ENCODE data around the gene C1orf198.

The C1orf198 gene, protein sequence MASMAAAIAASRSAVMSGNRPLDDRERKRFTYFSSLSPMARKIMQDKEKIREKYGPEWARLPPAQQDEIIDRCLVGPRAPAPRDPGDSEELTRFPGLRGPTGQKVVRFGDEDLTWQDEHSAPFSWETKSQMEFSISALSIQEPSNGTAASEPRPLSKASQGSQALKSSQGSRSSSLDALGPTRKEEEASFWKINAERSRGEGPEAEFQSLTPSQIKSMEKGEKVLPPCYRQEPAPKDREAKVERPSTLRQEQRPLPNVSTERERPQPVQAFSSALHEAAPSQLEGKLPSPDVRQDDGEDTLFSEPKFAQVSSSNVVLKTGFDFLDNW

DNA sequence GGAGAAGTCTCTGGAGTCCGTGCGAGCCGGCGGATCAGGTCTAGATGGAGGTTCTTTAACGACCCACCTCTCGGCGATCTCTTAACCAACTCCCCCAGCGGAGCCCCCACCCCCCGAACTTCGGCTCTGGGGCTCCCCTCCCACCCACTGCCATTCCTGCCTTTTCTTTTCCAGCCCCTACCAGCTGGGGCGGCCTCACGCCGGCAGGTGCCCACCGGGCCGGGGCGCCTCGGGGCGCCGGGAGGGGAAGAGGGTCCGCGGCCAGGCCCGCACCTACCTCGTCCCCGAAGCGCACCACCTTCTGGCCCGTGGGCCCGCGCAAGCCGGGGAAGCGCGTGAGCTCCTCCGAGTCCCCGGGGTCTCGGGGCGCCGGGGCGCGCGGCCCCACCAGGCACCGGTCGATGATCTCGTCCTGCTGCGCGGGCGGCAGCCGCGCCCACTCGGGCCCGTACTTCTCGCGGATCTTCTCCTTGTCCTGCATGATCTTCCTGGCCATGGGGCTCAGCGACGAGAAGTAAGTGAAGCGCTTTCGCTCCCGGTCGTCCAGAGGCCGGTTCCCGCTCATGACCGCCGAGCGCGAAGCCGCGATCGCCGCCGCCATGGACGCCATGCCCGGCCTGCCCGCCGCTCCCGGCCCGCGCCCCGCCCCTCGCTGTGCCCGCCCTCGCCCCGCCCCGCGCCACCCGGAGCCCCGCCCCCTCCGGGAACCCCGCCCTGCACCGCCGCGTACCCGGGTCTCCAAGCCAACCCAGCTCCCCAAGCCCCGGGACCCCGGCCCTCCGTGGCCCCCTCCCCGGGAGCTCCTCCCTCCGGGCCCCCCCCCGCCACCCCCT is at the start of gene C1orf198:
Gene C1orf198 (minus strand): TSS at position 619 of the 833 bp plus-strand sequence. CDS start 9 bp downstream, at position 610.
- peak; percentile 78 for DNase-seq

DNA sequence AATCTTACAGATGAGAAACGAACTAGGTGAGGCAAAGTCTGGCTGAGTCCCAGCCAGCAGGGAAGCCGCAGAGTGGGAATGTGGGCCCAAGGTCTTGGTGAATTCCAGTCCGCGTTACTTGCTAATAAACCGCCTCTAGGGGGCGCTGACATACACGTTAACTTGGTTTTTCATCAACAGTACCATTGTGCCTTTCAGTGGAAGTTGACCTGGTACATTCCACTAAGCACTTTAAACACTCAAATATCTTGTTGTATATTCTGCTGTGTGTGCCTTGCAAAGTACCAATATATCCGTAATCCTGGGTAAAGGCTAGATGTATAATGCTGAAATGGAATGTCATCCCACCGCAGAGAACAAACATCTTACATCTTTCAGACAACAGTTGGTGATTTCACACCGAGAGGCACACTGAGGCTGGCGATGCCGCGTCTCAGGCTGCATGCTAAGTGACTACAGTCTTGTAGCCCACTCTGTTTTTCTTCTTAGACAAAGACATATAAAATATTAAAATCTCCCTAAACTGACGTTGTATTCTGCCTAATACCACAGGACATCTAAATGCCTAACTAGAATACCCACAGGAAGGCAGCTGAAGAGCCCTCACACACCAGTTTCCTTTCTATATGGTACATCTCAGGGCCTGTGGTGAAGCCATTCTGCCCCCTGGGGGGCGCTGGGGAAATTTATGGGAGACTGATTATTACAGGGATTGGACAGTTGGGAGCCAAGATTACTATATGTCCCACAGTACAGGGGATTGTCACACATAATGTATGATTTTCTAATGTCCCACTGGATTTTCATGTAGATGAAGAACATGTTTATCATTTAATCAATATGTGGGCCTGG is 49.2 kb upstream of the C1orf198 start:
- peak; percentile 79 for DNase-seq

DNA sequence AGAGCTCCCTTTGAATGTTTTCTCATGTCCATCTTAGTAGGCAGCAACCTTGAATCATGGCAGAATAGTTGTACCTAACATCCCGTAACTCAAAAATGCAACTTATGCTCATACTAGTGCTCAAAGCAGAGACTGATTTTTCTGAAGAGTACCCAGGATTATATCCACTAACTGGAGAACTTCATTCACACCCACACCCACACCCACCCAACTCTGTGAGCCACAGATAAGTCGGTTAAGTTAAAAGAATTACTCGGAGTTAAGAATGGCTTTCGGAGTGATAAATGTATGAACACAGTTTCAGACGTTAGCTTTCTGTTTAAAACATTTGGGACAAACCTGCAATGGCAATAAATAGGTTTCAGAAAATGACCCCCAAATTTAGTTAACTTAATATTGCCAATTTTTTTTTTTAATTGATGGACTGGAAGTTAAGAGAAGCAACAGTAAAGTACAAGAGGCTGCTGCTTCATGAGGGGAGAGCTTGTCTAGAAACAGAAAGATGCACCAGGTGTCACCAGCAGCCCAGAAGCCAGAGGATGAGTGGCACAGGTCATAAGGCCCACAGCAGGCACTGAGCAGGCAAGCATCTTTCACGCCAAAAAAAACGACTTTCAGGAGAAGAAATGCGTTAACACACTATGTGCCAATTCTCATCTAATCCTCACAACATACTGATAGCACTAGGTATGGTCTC is 48.4 kb upstream of the C1orf198 start:
- no peak for DNase-seq

DNA sequence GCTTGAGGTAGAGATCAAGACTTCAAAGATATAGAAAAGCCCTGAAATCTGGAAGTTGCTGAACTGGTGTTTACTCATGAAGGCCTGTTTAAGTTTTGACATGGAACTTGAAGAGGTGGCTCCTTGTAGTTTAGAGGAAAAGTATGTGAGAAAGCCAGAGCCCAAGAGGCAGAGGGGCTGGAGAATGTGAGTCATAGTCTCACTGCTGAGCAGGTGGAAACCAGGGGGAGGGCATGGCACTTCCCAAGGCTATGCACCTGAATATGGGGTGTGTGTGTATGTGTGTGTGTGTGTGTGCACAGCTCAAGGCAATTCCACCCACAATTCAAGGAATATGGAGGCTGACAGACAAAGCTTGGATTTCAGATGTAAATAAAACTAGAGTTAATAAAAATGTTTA is 46.8 kb upstream of the C1orf198 start:
- peak; percentile 12 for DNase-seq

DNA sequence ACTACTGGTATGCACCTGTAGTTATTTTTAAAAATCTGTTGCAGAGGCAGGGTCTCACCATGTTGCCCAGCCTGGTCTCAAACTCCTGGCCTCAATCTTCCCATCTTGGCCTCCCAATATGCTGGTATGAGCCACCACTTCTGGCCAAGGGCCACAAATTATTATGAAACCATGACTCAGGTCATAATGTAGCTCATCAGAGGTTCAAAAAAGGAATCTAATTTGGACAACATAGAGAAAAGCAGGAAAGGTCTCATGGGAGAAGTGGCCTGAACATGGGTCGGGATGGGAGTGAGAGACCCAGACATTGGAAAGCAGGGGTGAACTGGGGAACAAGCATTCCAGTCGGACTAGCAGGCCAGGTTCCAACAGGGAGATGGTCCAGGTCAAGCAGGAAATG is 45.2 kb upstream of the C1orf198 start:
- no peak for DNase-seq

DNA sequence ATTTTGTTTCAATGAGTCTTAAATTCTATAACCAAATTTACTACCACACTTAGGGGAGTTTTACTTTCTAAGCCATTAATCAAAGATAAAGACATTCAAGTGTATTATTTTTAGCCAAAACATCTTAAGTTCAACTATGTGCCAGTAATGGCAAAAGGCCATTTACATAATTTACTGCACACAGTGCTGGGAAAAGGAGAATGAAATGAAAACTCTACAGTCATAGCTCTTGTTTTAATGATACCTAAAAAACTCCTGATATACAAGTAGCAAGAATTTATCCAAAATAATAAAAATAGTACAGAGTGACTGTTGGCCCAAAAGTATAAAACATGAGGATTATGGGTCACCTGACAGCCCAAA is 42.4 kb upstream of the C1orf198 start:
- DNase-seq = no peak

DNA sequence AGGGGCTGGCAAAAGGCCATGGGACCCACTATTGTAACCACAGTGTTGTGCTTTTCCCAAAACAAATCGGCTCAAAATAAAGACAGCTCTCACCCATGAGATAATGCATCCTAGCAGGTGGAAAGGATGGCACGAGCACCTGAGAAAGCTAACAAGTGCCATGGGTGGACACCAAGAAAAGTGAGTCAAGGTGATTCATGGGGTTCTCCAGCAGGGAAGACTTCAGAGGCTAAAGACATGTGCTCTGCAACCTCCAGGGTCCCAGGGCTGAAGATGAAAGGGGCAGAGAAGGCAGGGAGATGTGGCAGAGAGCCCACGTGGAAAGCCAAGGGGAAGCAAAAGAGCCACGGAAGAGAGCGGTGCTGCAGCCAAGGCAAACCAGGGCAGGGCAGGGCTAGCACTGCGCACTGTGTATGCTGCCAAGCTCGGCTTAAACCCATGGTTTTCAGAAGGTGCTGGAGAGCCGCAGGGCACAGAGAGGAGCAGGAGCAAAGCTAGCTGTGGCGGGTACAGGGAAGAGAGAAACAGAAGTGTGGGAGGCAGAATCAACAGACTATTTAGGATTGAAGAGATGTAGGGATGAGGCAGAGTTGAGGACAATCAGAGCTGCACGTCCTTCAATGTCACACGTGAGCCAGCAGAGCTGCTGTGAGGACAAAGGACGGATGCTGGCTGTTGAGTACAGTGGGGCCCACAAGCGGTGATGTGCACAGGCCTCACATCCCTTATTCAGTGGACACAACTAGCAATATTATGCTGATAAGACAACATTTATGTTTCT is 41.8 kb upstream of the C1orf198 start:
- no peak for DNase-seq

DNA sequence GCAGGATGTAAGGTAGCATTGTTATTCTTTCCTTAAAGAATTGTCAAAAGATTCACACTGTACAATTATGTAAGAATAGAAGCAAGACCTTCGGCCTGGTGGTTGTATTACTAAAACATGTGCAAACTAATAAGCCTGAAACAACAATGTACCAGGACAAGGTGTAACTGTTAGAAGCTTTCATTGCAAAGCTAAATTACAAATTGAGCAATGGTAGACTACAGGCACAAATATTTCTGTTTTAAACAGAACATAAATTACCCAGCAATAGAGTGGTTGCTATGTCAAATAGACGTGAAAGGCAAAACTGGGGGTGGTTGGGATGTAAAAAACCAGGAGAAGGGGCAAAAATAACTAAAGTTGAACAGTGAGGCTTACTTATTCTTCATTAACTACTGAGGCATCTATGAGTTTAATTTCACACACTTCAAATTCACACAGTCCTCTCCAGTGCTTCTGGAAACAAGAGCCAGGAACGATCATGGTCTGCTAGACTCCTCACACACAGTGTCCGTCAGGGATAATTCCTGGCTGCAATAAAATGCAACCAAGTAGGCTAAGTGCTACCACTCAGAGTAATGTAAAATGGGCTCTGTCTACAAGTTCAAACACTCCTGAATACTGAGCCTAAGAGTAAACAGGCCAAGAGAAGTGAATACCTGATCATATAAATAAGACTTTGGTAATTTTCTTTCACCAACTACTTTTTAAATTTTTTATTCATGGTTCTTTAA is 39.3 kb upstream of the C1orf198 start:
- no peak for DNase-seq

DNA sequence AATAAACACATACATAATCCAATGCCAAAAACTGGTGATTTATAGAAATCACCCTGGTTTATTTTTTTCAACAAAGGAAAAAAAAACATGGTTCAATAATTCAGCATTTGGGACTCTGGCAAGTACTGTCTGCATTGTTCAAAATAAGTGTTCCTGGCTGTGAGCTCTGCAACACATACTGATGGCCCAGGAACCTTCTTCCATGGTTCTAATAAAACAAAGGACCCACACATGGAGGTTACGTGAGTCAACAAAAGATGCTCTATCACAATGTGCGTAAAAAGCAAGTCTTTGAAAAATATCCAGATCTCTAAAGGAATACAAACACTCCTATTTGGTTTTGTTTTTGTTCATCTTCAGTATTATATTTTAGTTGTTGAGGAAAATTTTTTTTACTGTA is 37.9 kb upstream of the C1orf198 start:
- DNase-seq = no peak

DNA sequence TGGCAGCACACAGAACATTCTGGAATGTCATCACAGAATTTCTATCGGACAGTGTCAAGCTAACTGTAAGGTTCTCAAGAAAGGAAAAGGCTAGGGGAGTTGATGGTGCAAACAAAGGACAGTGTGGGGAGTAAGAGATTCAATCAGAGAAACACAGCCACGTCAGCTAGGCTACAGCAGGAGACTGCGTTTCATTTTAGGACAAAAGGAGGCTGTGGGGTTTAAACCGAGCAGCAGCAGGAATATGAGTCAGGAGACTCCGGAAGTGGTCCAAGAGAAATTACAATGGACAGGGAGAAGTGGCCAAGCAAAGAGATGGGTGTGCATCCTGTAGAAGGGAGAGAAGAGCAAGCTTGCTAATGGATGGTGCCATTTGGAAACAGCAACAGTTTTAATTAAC is 37.4 kb upstream of the C1orf198 start:
- DNase-seq = no peak

DNA sequence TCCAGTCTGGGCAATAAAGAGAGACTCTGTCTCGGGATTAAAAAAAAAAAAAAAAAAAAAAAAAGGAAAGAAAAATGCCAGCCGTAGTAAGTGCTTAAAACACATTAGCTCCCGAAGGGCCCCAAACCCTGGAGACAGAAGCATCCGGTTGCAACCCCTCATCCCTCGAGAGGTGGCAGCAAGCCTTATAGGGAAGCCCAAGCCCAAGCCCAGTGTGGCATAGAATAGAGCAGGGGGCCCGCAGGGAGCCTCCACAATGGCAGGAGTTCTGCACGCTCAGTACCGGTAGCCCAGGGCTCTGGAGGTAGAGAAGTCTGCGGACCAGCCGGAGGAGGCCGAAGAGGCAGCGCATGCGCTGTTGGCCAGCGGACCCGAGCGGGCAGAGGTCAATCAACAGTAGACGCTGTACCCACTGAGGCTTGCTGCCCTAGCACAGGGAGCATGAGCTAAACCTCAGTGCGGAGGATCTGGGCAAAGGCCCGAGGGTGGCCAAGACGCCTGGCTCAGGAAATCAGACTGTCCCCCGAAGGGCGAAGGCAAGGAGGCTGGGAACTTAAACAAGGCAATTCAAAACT is 34.1 kb upstream of the C1orf198 start:
- DNase-seq = no peak

DNA sequence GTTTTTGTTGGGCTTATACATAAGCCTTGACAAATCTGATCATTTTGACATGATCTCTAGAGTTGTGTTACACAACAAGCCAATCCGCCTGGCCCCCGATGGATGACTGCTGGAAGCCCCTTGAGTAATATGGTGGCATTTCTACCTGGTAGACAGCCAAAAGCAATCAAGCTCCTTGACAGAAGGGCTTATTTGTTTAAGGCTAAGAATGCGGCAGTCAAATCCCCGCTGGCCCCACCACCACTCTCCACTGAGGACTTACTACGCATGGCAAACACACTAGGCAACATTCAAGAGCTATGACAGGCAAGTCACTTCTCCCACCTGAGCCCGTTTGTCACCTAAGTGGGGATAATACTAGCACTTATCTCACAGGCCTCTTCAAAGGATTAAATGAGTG is 33.4 kb upstream of the C1orf198 start:
- DNase-seq = no peak

DNA sequence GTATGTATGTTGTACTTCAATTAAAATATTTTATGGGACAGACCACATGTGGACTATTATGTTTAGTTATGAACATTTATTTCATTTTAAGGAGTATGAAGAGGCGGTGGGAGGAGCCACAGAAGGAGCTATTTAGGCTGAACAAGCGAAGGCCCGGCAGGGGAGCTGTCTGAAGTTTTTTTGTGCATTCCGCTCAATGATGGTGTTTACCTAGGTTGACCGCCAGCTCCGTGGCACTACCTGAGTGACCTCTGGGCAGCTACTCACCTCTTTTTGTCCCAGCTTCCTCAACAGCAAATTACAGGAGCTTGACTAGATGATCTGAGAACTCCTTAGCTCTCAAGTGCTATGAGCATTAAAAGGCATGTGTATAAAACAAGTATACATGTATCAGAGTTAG is 32.7 kb upstream of the C1orf198 start:
- no peak for DNase-seq

DNA sequence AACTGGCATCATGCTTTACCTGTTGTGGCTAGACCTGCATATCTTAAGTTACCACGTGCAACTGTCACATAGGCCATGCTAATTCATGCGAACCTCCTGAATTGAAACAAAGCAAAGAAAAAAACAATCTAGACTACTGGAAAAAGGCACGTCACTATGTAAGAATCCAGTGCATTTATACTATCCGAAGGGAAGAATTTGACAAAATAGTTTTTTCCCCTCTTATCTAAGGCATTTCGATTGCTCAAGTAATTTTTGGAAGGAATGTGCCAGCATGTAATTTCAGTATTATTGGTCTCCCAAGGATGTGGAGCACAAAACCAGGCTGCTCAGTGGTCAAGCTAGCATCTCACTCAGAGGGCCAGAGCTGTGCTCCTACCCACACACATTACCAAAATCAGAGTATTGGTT is 31.5 kb upstream of the C1orf198 start:
- no peak for DNase-seq

DNA sequence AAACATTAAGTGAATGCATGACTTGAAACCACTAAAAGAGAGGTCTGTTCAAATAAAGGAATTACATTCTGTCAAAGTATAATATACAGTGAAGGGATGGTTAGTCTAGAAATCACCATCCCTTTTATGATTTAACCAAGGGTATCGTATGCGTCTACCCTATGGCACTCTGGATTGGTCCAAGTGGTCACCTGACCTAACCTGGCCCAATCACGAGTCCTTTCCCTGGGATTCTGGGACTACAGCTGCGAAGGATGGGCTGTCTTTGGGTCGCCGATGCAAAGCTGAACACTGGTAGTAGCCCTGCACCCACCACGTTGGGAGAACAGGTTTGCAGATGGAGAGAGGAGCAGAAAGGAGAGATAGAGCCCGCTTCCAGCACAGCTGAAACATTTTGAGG is 30.4 kb upstream of the C1orf198 start:
- no peak for DNase-seq

DNA sequence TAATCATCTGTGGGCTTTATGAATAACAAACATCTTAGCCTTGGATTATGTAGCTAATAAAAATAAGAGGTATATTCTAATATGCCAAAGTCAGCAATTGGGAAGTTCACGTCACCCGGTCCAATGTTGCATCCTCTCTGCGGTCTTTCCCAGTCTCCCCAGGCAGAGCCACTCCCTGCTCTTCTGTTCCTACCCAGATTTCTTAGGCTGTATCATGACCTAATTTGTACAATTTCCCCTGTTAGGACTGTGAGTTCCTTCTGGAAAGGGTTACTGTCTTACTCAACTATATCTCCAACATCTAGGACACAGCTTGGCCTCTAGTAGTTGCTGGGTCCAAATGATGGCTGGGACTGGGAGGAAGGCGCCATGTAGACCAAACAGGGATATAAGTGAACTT is 29.8 kb upstream of the C1orf198 start:
- no peak for DNase-seq

DNA sequence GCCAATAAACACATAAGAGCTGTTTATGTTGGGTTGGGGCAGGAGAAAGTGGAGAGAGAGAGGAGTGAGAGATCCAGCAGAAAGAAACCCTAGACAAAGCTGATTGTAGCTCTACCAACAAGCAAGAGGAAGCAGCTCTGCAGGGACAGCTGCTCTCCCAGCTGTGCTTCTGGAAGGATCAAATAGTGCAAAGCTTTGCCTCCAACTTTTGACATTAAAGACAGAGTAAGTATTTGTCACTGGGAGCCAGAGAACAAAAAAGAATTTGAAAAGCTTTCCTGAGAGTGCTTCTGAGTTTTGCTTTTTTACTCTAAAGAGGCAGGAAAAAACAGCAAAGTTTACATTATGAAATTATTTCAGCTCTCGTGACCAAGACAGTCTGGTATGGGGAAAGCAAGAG is 28.5 kb upstream of the C1orf198 start:
- DNase-seq = no peak

DNA sequence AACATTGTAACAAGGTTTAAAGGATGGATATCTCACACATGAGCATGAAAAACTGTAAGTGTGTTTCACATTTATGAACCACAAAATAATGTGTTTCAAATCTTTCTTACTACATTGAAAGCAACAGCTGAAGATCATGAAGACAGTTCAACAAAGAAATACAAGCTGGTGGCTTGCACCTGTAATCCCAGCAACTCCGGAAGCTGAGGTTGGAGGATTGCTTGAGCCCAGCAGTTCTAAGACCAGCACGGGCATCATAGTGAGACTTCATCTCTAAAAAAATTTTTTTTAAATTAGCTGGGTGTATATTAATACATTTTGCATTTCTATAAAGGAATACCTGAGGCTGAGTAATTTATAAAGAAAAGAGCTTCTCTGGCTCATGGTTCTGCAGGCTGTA is 27.1 kb upstream of the C1orf198 start:
- DNase-seq = no peak

DNA sequence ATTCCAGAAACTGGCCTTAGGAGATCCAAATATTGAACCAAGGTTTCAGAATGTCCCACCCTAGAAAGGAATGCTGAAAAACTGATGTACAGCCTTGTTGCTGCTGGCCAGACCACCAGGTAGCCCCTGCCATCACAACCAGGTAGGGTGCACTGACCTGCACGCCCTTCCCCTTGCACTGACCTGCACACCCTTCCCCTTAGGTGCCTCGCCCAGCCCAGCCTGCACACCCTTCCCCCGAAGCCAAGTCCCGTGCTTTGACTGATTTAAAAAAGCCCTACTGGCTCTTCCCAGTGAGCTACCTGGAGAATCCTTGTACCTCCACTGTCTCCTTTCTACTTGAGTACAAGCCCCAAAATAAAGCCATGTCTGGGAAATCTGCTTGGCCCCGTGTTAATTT is 26.3 kb upstream of the C1orf198 start:
- DNase-seq = no peak

DNA sequence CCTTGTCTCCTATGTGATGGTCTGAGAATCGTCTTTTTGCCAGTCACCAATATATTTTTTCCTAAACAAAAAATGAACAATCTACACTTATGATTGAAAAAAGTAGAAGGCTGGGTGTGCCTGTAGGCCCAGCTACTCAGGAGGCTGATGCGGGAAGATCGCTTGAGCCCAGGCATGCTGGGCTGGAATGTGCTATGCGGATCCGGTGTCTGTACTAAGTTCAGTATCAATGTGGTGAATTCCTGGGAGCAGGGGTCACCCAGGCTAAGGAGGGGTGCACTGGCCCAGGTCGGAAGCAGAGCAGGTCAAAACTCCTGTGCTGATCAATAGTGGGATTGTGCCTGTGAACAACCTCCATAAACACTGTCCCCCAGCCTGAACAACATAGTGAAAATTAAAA is 25.7 kb upstream of the C1orf198 start:
- DNase-seq = no peak

DNA sequence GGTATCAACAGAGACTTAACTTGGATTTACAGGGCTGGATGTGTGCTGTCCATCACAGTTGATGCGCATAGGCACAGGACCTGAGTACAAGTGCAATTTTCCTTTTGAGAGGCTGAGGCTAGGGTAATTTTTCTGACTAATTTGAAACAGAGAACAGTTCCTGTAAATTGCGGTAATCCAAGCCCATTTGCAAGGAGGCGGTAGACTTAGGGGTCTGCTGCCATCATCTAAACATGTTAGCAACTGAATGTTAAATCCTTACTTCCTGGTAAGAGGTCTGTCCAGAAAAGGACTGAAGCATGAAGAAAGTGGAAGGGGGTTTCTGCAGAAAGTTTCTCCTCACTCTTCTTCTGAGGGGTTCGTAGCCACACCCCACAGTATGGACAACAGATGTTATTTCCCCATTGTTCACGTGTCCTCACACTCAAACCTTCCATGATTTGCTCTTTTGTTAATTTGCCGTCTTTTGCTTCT is 23.7 kb upstream of the C1orf198 start:
- no peak for DNase-seq
